ENCODE data around the gene OR1E2. TPM values are rescaled to one million over a fixed set of nuclear protein-coding genes. Genes with fewer than 3 reads are reported as not detected.

Gene OR1E2
- total and polyA plus RNA-seq, 2 of the 13 experiments (the other 11 are each of a cell fraction or from before 2014, with no cell fraction given): not detected

- TF ChIP-seq ZNF703 (CRISPR knock-in tag; IDR thresholded peaks at IDR 0.05; ENCODE audit: borderline replicate concordance) (no peak), ZNF225 (CRISPR knock-in tag; IDR thresholded peaks at IDR 0.05) (no peak), ZNF564 (CRISPR knock-in tag; IDR thresholded peaks at IDR 0.05) (no peak)
- TF ChIP-seq, protein P1, sequence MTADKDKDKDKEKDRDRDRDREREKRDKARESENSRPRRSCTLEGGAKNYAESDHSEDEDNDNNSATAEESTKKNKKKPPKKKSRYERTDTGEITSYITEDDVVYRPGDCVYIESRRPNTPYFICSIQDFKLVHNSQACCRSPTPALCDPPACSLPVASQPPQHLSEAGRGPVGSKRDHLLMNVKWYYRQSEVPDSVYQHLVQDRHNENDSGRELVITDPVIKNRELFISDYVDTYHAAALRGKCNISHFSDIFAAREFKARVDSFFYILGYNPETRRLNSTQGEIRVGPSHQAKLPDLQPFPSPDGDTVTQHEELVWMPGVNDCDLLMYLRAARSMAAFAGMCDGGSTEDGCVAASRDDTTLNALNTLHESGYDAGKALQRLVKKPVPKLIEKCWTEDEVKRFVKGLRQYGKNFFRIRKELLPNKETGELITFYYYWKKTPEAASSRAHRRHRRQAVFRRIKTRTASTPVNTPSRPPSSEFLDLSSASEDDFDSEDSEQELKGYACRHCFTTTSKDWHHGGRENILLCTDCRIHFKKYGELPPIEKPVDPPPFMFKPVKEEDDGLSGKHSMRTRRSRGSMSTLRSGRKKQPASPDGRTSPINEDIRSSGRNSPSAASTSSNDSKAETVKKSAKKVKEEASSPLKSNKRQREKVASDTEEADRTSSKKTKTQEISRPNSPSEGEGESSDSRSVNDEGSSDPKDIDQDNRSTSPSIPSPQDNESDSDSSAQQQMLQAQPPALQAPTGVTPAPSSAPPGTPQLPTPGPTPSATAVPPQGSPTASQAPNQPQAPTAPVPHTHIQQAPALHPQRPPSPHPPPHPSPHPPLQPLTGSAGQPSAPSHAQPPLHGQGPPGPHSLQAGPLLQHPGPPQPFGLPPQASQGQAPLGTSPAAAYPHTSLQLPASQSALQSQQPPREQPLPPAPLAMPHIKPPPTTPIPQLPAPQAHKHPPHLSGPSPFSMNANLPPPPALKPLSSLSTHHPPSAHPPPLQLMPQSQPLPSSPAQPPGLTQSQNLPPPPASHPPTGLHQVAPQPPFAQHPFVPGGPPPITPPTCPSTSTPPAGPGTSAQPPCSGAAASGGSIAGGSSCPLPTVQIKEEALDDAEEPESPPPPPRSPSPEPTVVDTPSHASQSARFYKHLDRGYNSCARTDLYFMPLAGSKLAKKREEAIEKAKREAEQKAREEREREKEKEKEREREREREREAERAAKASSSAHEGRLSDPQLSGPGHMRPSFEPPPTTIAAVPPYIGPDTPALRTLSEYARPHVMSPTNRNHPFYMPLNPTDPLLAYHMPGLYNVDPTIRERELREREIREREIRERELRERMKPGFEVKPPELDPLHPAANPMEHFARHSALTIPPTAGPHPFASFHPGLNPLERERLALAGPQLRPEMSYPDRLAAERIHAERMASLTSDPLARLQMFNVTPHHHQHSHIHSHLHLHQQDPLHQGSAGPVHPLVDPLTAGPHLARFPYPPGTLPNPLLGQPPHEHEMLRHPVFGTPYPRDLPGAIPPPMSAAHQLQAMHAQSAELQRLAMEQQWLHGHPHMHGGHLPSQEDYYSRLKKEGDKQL (CRISPR knock-in tag; IDR thresholded peaks at IDR 0.05; ENCODE audit: low read depth): no peak
- TF ChIP-seq, protein P2, sequence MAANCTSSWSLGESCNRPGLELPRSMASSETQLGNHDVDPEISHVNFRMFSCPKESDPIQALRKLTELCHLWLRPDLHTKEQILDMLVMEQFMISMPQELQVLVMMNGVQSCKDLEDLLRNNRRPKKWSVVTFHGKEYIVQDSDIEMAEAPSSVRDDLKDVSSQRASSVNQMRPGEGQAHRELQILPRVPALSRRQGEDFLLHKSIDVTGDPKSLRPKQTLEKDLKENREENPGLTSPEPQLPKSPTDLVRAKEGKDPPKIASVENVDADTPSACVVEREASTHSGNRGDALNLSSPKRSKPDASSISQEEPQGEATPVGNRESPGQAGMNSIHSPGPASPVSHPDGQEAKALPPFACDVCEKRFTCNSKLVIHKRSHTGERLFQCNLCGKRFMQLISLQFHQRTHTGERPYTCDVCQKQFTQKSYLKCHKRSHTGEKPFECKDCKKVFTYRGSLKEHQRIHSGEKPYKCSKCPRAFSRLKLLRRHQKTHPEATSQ (CRISPR knock-in tag; IDR thresholded peaks at IDR 0.05; ENCODE audit: borderline replicate concordance): no peak
- TF ChIP-seq, protein P3, sequence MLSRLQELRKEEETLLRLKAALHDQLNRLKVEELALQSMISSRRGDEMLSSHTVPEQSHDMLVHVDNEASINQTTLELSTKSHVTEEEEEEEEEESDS (CRISPR knock-in tag; IDR thresholded peaks at IDR 0.05; ENCODE audit: borderline replicate concordance): no peak
- ChIA-PET POLR2A (no interaction called here), CTCF (ENCODE audit: low intra/inter-chr PET ratio, low total read pairs) (no interaction called here)
- no peak overlapping the region for H3K9ac ChIP-seq (ENCODE audit: insufficient read depth, low read depth, low read length)
- H2AFZ ChIP-seq (ENCODE audit: low read length): no peak overlapping the region
- in situ Hi-C loops (cut with HindIII; ENCODE audit: extremely low pct_ligation_motif_present, low pct_unique_long_range_greater_than_20kb): no loop called here
- DNase-seq (ENCODE audit: low spot score) (no peak), ATAC-seq (no peak), FAIRE-seq (no peak)
- no peaks in the 10 kb centered on the region for H3K27me3 ChIP-seq (ENCODE audit: control insufficient read depth in 1 of 2, insufficient read depth in 2 of 2, low read length in 2 of 2)
- H3K4me2 ChIP-seq (ENCODE audit: low read depth, low read length): no peak overlapping the region
- H3K36me3 ChIP-seq (replicated peaks in 1 of 2; ENCODE audit: control insufficient read depth in 1 of 2, insufficient read depth in 2 of 2, low read length in 2 of 2): no peaks in the 10 kb centered on the region
- H4K20me1 ChIP-seq (ENCODE audit: insufficient read depth, low read length): no peaks in the 10 kb centered on the region; the same call in 1 of the 2 replicates
- no peak overlapping the region for H3K4me3 ChIP-seq (replicated peaks in 1 of 3; ENCODE audit: insufficient read depth in 1 of 3, low read depth in 2 of 3, low read length in 3 of 3)
- no peaks in the 10 kb centered on the region for H3K9me3 ChIP-seq (ENCODE audit: low read length)
- BruUV-seq (replicated peaks): no TSS peak
- intact Hi-C loops (cut with micrococcal nuclease; ENCODE audit: unreplicated experiment): no loop called here
- 0% methylated on average over 1 of the region's 1 CpG for WGBS (ENCODE audit: low lambda C conversion rate)
- H3K27ac ChIP-seq (ENCODE audit: extremely low read length, insufficient read depth, low read length): no peak overlapping the region
- no peaks in the 10 kb centered on the region for H3K4me1 ChIP-seq (ENCODE audit: insufficient read depth, low read length)
- no peaks in the 10 kb centered on the region for H3K79me2 ChIP-seq (ENCODE audit: insufficient read depth, low read length)
Measured at GRCh38 chr17:3438368-3438767, 4.7 kb upstream of the OR1E2 start.
